ENCODE measurements around the gene CYP46A1. TPM values are rescaled to one million over a fixed set of nuclear protein-coding genes. Genes with fewer than 3 reads are reported as not detected.

CYP46A1 gene
- total RNA-seq, 4 donors from 2014 or later = 0.04 to 1.1 TPM; not detected in 2

GRCh38 chr14:99671235-99672224 is 12.6 kb upstream of the CYP46A1 start:
- H3K27me3 ChIP-seq = peaks cover 0 to 28% (median 0%) of the 10 kb centered on the region in 4 donors
- 57 to 62% methylated on average over 6 to 15 of the region's 20 CpGs for WGBS, 2 donors
- no peak for TF ChIP-seq POLR2A (IDR thresholded peaks at IDR 0.05)
- TF ChIP-seq, protein P1, sequence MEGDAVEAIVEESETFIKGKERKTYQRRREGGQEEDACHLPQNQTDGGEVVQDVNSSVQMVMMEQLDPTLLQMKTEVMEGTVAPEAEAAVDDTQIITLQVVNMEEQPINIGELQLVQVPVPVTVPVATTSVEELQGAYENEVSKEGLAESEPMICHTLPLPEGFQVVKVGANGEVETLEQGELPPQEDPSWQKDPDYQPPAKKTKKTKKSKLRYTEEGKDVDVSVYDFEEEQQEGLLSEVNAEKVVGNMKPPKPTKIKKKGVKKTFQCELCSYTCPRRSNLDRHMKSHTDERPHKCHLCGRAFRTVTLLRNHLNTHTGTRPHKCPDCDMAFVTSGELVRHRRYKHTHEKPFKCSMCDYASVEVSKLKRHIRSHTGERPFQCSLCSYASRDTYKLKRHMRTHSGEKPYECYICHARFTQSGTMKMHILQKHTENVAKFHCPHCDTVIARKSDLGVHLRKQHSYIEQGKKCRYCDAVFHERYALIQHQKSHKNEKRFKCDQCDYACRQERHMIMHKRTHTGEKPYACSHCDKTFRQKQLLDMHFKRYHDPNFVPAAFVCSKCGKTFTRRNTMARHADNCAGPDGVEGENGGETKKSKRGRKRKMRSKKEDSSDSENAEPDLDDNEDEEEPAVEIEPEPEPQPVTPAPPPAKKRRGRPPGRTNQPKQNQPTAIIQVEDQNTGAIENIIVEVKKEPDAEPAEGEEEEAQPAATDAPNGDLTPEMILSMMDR (IDR thresholded peaks at IDR 0.05) = no peak
- no peak for DNase-seq
- H3K9me3 ChIP-seq = no peaks in the 10 kb centered on the region
- no peak overlapping the region for H3K4me3 ChIP-seq
- no peaks in the 10 kb centered on the region for H3K4me1 ChIP-seq
- H3K27ac ChIP-seq = no peak overlapping the region
- intact Hi-C loops (cut with DNase I) = no loop called here
- peaks cover 0 to 5% (median 0%) of the 10 kb centered on the region in 3 donors for H3K36me3 ChIP-seq

DNA sequence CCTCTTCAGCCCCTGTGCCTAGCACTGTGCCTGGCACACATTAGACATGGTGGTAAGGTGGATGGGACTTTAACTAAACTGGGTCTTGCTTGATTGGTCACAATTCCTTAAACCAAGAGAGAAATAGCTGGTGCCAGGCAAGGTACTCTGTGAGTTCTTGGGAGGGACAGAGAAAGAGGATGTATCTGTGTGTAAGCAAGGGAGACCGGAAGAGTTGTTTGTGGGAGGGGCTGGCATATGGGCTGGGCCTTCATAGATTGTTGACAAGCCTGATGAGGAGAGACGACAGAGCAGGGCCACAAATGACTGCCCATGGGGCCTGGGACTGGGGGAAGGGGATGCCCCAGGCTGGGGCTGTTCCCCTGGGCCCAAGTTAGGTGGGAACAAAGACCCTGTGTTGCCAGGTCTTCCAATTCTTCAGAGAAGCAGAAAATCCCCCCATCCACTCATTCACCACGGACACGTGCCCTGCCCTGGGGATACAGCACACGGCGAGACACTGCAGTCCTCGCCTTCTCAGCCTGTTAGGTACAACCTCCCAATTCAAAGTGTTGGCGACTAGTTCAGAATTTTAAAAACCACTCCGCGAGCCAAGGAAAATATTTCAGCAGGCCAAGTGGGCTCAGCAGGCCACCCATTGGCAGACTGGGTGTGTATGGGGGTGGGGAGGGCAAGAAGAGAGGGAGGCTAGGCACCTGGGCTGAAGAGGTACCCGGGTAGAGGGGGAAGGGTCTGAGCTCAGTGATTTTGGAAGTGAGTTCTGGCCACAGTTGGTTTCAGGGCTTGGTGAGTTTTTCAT is 11.4 kb upstream of the CYP46A1 start:
- Histone ChIP-seq H3K27ac (no peak overlapping the region), H3K27me3 (peaks cover 0 to 30% (median 0%) of the 10 kb centered on the region in 4 donors), H3K4me1 (no peaks in the 10 kb centered on the region), H3K36me3 (peaks cover 0 to 5% (median 0%) of the 10 kb centered on the region in 3 donors), H3K9me3 (peaks cover 0 to 9% (median 6%) of the 10 kb centered on the region in 3 donors), H3K4me3 (no peak overlapping the region)
- intact Hi-C loops (cut with DNase I) = no loop called here
- DNase-seq = no peak
- WGBS, 2 donors = 61 to 82% methylated on average over 5 to 11 of the region's 11 CpGs
- TF ChIP-seq, protein P1 (IDR thresholded peaks at IDR 0.05) = no peak

GRCh38 chr14:99673305-99674063 is 10.6 kb upstream of the CYP46A1 start:
- WGBS, 2 donors = 87 to 90% methylated on average over 4 to 7 of the region's 8 CpGs
- TF ChIP-seq POLR2A (IDR thresholded peaks at IDR 0.05) = no peak
- TF ChIP-seq, protein P1 (IDR thresholded peaks at IDR 0.05) = no peak
- intact Hi-C loops (cut with DNase I) = no loop called here
- DNase-seq = no peak
- Histone ChIP-seq H3K9me3 (peaks cover 0 to 17% (median 10%) of the 10 kb centered on the region in 3 donors), H3K36me3 (peaks cover 0 to 2% (median 0%) of the 10 kb centered on the region in 3 donors), H3K27ac (no peak overlapping the region), H3K4me1 (no peaks in the 10 kb centered on the region), H3K4me3 (no peak overlapping the region), H3K27me3 (peaks cover 0 to 30% (median 0%) of the 10 kb centered on the region in 4 donors)

DNA sequence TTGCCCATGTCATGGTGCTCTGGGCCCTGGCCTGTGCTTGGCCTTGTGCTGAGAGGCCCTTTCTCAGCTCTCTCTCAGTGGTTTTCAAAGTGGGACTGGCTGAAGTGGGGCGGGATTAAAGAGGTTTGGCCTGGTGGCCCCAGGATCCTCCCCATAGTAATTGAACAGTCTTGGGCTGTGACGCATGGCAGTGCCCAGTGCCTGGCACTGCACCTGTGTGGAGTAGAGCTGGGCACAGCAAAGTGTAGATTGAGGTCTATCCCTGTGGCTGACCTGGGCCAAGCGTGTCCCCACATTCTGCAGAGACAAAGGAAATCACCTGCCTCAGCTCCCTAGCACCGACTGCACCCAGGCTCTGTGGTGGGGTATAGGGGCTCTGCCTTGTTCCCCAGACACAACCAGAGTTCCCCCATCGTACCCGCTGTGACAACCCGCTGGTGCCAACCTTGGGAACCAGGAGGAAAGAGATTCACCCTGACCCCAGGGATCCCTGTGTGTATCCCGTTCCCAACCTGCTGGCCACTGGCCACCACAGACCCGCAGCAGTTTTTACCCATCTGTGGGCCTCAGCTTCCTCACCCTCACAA is 9.9 kb upstream of the CYP46A1 start:
- peaks cover 0 to 23% (median 12%) of the 10 kb centered on the region in 3 donors for H3K9me3 ChIP-seq
- no peaks in the 10 kb centered on the region for H3K36me3 ChIP-seq
- no peak overlapping the region for H3K27ac ChIP-seq
- intact Hi-C loops (cut with DNase I) = no loop called here
- no peak for TF ChIP-seq POLR2A (IDR thresholded peaks at IDR 0.05)
- TF ChIP-seq, protein P1 (IDR thresholded peaks at IDR 0.05) = no peak
- no peak for DNase-seq
- no peak overlapping the region for H3K4me3 ChIP-seq
- H3K27me3 ChIP-seq = peaks cover 0 to 30% (median 0%) of the 10 kb centered on the region in 4 donors
- WGBS, 2 donors = 81 to 83% methylated on average over 1 to 8 of the region's 9 CpGs
- no peaks in the 10 kb centered on the region for H3K4me1 ChIP-seq
